GM21825 (cell line): Measurements from ENCODE around the gene LRCOL1.

ENCODE experiments used
- ATAC-seq: cut with Tn5 transposase; IDR thresholded peaks from one replicate; pipeline ENCODE4 v1.9.1; 2021; ENCODE audit warnings: mild to moderate bottlenecking, moderate library complexity; ENCODE audit not compliant: unreplicated experiment

The LRCOL1 gene

DNA sequence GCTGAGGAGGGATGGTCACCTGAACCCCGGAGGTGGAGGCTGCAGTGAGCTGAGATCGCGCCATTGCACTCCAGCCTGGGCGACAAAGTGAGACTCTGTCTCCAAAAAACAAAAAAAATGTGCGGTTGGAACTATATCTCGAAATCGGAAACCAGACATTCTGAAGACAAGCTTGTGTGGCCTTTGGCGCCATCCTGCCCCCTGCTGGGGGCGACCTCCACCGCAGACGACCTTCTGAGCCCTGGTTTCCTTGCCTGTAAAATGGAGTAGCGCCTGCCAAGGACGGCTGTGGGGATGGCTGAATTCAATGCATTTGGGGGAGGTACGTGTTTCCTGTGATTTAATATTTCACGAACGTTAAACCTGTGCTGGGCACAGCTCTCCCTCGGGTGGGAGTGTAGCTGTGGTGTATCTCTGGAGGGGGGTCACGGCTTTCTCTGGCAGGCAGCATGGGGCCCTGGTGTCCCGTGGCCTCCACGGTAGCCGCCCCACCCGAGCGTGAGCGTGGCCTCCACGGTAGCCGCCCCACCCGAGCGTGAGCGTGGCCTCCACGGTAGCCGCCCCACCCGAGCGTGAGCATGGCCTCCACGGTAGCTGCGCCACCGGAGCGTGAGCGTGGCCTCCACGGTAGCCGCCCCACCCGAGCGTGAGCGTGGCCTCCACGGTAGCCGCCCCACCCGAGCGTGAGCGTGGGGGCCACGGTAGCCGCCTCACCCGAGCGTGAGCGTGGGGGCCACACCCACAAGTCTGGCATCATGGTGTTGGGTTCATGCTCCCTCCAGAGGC lies 55.3 kb downstream of the LRCOL1 start:
- ATAC-seq = no peak
